IMR-90 (cell line): Measurements from ENCODE around the gene TICAM2.

Experiments
- CEBPB ChIP-seq: IDR thresholded peaks from 2 replicates; pipeline ENCODE4 v1.6.1; 2012; ENCODE audit warnings: low read depth, low read length, improper control_type of control experiment
- FOS ChIP-seq: fragments of 150-350 bp; IDR thresholded peaks from 2 replicates; pipeline ENCODE4 v1.6.1; 2016; ENCODE audit warnings: low read depth, low read length
- POLR2A ChIP-seq: IDR thresholded peaks from 2 replicates; pipeline ENCODE4 v1.6.1; 2012; ENCODE audit warnings: mild to moderate bottlenecking, low read depth, low read length
- RAD21 ChIP-seq: IDR thresholded peaks from 2 replicates; pipeline ENCODE4 v1.6.1; 2012; ENCODE audit warnings: low read length, improper control_type of control experiment
- TF ChIP-seq, protein P1 (sequence below): conservative IDR thresholded peaks from 2 replicates; pipeline ENCODE4 v1.5.1; 2012; ENCODE audit warnings: mild to moderate bottlenecking, low read depth, low read length, improper control_type of control experiment

DNA sequence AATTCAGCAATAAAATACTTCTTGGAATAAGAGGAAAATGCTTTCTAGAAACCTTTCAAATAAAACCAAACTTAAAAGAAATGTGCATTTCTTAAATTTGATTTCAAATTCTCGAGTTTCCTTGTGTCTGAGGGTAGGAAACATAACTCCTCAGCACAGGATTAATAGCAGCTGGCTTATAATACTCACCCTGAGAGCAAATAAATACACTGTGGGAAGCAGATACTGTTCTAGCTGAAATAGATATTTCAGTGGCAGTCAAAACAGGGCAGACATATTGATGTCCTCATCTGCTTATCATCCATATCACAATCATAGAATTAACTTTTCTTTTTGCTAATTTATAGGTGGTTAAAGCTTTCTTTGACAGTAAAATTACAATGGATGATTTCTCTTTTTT, 33.6 kb downstream of the TICAM2 start:
- TF ChIP-seq, protein P1, sequence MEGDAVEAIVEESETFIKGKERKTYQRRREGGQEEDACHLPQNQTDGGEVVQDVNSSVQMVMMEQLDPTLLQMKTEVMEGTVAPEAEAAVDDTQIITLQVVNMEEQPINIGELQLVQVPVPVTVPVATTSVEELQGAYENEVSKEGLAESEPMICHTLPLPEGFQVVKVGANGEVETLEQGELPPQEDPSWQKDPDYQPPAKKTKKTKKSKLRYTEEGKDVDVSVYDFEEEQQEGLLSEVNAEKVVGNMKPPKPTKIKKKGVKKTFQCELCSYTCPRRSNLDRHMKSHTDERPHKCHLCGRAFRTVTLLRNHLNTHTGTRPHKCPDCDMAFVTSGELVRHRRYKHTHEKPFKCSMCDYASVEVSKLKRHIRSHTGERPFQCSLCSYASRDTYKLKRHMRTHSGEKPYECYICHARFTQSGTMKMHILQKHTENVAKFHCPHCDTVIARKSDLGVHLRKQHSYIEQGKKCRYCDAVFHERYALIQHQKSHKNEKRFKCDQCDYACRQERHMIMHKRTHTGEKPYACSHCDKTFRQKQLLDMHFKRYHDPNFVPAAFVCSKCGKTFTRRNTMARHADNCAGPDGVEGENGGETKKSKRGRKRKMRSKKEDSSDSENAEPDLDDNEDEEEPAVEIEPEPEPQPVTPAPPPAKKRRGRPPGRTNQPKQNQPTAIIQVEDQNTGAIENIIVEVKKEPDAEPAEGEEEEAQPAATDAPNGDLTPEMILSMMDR = no peak
- TF ChIP-seq POLR2A = no peak
- no peak for TF ChIP-seq FOS
- no peak for TF ChIP-seq RAD21
- TF ChIP-seq CEBPB = no peak
